HEK293 (cell line): ENCODE measurements around the gene ADAMTSL3.

Experiments used
- CTCF ChIA-PET: fragments of 350-600 bp; formaldehyde crosslinking; extraction: SDS; loops from one replicate; lab custom pipeline; 2021; ENCODE audit warnings: antibody characterized with exemption; lab: Yijun Ruan, JAX
- POLR2A ChIA-PET: fragments of 300-600 bp; formaldehyde crosslinking; extraction: SDS; loops from one replicate; lab custom pipeline; 2020; ENCODE audit warnings: antibody characterized with exemption, inconsistent platforms; lab: Yijun Ruan, JAX
- H3K27ac ChIP-seq: fragments of 200-500 bp; sonication (Bioruptor generic); 2 replicates; pipeline ENCODE4 v1.5.1; 2014; ENCODE audit warnings: low read depth, low read length, control low read depth, inconsistent platforms; ENCODE audit errors: extremely low read depth
- H3K36me3 ChIP-seq, 2 experiments: fragments of 200-500 bp in 1 of 2; sonication (Bioruptor generic) in 1 of 2; 1 replicate in 1 of 2; 2 replicates in 1 of 2; pipeline ENCODE4 v1.5.1; 2014 to 2017; ENCODE audit warnings: inconsistent platforms in 2 of 2, low read length in 2 of 2; ENCODE audit not compliant: control insufficient read depth in 2 of 2, insufficient read depth in 1 of 2
- H3K4me1 ChIP-seq: fragments of 200-500 bp; sonication (Bioruptor generic); 2 replicates; pipeline ENCODE4 v1.5.1; 2014; ENCODE audit warnings: mild to moderate bottlenecking, low read length, inconsistent platforms; ENCODE audit not compliant: control insufficient read depth, insufficient read depth
- H3K4me3 ChIP-seq: 2 replicates; pipeline ENCODE4 v1.5.1; 2011; ENCODE audit warnings: low read depth, mild to moderate bottlenecking, control low read depth, low read length, moderate library complexity
- H3K9me3 ChIP-seq: fragments of 200-500 bp; sonication (Bioruptor generic); 2 replicates; pipeline ENCODE4 v1.5.1; 2014; ENCODE audit warnings: low read depth, low read length, inconsistent platforms; ENCODE audit not compliant: control insufficient read depth, insufficient read depth
- BCL11A ChIP-seq: fragments of 450-650 bp; formaldehyde crosslinking; IDR thresholded peaks from 2 replicates; pipeline ENCODE4 v1.5.1; 2016; ENCODE audit warnings: low read depth, missing biosample characterization, missing genetic modification characterization
- GLI2 ChIP-seq: fragments of 450-650 bp; formaldehyde crosslinking; IDR thresholded peaks from 2 replicates; pipeline ENCODE4; 2017; ENCODE audit warnings: missing biosample characterization, missing genetic modification characterization, low read depth, borderline replicate concordance
- PRDM2 ChIP-seq: fragments of 450-650 bp; formaldehyde crosslinking; IDR thresholded peaks from 2 replicates; pipeline ENCODE4 v1.5.1; 2016; ENCODE audit warnings: missing biosample characterization, missing genetic modification characterization, borderline replicate concordance
- ZNF132 ChIP-seq: fragments of 450-650 bp; formaldehyde crosslinking; IDR thresholded peaks from 2 replicates; pipeline ENCODE4 v1.5.1; 2017; ENCODE audit warnings: missing biosample characterization, missing genetic modification characterization, borderline replicate concordance
- ZNF148 ChIP-seq: fragments of 450-650 bp; formaldehyde crosslinking; IDR thresholded peaks from 2 replicates; pipeline ENCODE4 v1.5.0; 2017; ENCODE audit warnings: missing biosample characterization, missing genetic modification characterization, borderline replicate concordance
- ZNF350 ChIP-seq: fragments of 450-650 bp; formaldehyde crosslinking; IDR thresholded peaks from 2 replicates; pipeline ENCODE4 v1.5.0; 2017; ENCODE audit warnings: missing biosample characterization, mild to moderate bottlenecking, missing genetic modification characterization
- ZNF530 ChIP-seq: fragments of 450-650 bp; formaldehyde crosslinking; IDR thresholded peaks from 2 replicates; pipeline ENCODE4 v1.5.1; 2016; ENCODE audit warnings: low read depth, missing biosample characterization, missing genetic modification characterization
- ZNF548 ChIP-seq: fragments of 450-650 bp; formaldehyde crosslinking; IDR thresholded peaks from 2 replicates; pipeline ENCODE4 v1.5.1; 2016; ENCODE audit warnings: missing biosample characterization, missing genetic modification characterization
- ZNF561 ChIP-seq: fragments of 450-650 bp; IDR thresholded peaks from 2 replicates; pipeline ENCODE4 v1.5.1; 2018; ENCODE audit warnings: missing biosample characterization, missing genetic modification characterization, borderline replicate concordance
- ZNF624 ChIP-seq: fragments of 450-650 bp; formaldehyde crosslinking; IDR thresholded peaks from 2 replicates; pipeline ENCODE4 v1.5.1; 2017; ENCODE audit warnings: missing biosample characterization, missing genetic modification characterization
- ZNF658 ChIP-seq: fragments of 450-650 bp; formaldehyde crosslinking; IDR thresholded peaks from 2 replicates; pipeline ENCODE4; 2016; ENCODE audit warnings: missing biosample characterization, missing genetic modification characterization
- ZNF660 ChIP-seq: fragments of 450-650 bp; IDR thresholded peaks from 2 replicates; pipeline ENCODE4 v1.5.1; 2018; ENCODE audit warnings: missing biosample characterization, mild to moderate bottlenecking, missing genetic modification characterization
- ZNF76 ChIP-seq: fragments of 450-650 bp; formaldehyde crosslinking; IDR thresholded peaks from 2 replicates; pipeline ENCODE4; 2016; ENCODE audit warnings: low read depth, missing biosample characterization, missing genetic modification characterization, borderline replicate concordance

ADAMTSL3 gene

GRCh38 chr15:83612898-83613635, 40.9 kb upstream of the ADAMTSL3 start:
- CTCF ChIA-PET, result interaction anchor here (1.2 kb wide), 1 partner anchor 225 kb away, joined by 5 read pairs; no protein-coding TSS in a partner anchor
- H3K4me3 ChIP-seq, result no peak overlapping the region

GRCh38 chr15:83613714-83614113, 40.2 kb upstream of the ADAMTSL3 start:
- CTCF ChIA-PET, result interaction anchor here (0.6 kb wide), 1 partner anchor 165 kb away, joined by 3 read pairs; no protein-coding TSS in a partner anchor
- no peaks in the 10 kb centered on the region for H3K4me1 ChIP-seq
- TF ChIP-seq BCL11A (tag by site-specific recombination) (no peak), ZNF658 (no peak), ZNF350 (no peak), ZNF660 (tag by site-specific recombination) (no peak), ZNF561 (tag by site-specific recombination) (no peak), PRDM2 (tag by site-specific recombination) (no peak), ZNF548 (tag by site-specific recombination) (no peak), ZNF148 (tag by site-specific recombination) (no peak), ZNF76 (tag by site-specific recombination) (no peak)
- TF ChIP-seq, all 188 proteins: peak for 0
- peaks cover 0 to 4% of the 10 kb centered on the region in 2 experiments; a peak in 1 of 3 replicates for H3K36me3 ChIP-seq
- no peak overlapping the region for H3K27ac ChIP-seq
- no peak overlapping the region for H3K4me3 ChIP-seq
- H3K9me3 ChIP-seq, result no peaks in the 10 kb centered on the region
- POLR2A ChIA-PET, result no interaction called here

More at GRCh38 chr15:83612898-83613635, 40.9 kb upstream of the ADAMTSL3 start:
- Histone ChIP-seq H3K4me1 (no peaks in the 10 kb centered on the region), H3K9me3 (no peaks in the 10 kb centered on the region), H3K36me3 (peaks cover 0 to 3% of the 10 kb centered on the region in 2 experiments; a peak in 1 of 3 replicates), H3K27ac (no peak overlapping the region)
- TF ChIP-seq GLI2 (tag by site-specific recombination) (no peak), ZNF132 (no peak), ZNF530 (tag by site-specific recombination) (no peak), ZNF624 (no peak)
- POLR2A ChIA-PET, result no interaction called here
